CD4-positive, alpha-beta T cell treated with Interleukin-17A for 4 hours (primary cell): ENCODE results near the gene PHACTR1.

Experiments
- DNase-seq: peaks from one replicate; pipeline ENCODE4 v3.0.0-alpha.2; 2020; ENCODE audit warnings: mixed read lengths

Gene PHACTR1

GRCh38 chr6:12957321-12958051 is 240.9 kb downstream of the PHACTR1 start:
- no peak for DNase-seq

- no peak for DNase-seq
Measured at GRCh38 chr6:12958052-12958706, 241.6 kb downstream of the PHACTR1 start.

- DNase-seq, result no peak
Measured at GRCh38 chr6:12961761-12962160, 245.2 kb downstream of the PHACTR1 start.

- DNase-seq, result no peak
Measured at GRCh38 chr6:12962529-12962928, 246.0 kb downstream of the PHACTR1 start.

- no peak for DNase-seq
Measured at GRCh38 chr6:12962987-12963386, 246.4 kb downstream of the PHACTR1 start.

- DNase-seq, result no peak
Measured at GRCh38 chr6:12963567-12963966, 247.0 kb downstream of the PHACTR1 start.

GRCh38 chr6:12967686-12968085 is 251.1 kb downstream of the PHACTR1 start:
- no peak for DNase-seq

GRCh38 chr6:12968290-12968689 is 251.7 kb downstream of the PHACTR1 start:
- DNase-seq, result no peak

GRCh38 chr6:12968839-12969558 is 252.4 kb downstream of the PHACTR1 start:
- DNase-seq, result no peak

- no peak for DNase-seq
Measured at GRCh38 chr6:12969966-12970365, 253.4 kb downstream of the PHACTR1 start.

- no peak for DNase-seq
Measured at GRCh38 chr6:12973386-12973785, 256.8 kb downstream of the PHACTR1 start.

- no peak for DNase-seq
Measured at GRCh38 chr6:12974551-12974950, 258.0 kb downstream of the PHACTR1 start.

- no peak for DNase-seq
Measured at GRCh38 chr6:12976366-12976765, 259.8 kb downstream of the PHACTR1 start.

- no peak for DNase-seq
Measured at GRCh38 chr6:12977206-12977605, 260.6 kb downstream of the PHACTR1 start.

GRCh38 chr6:12977806-12978205 is 261.2 kb downstream of the PHACTR1 start:
- DNase-seq, result no peak

- DNase-seq, result no peak
Measured at GRCh38 chr6:12980741-12981140, 264.2 kb downstream of the PHACTR1 start.

- DNase-seq, result no peak
Measured at GRCh38 chr6:12984776-12985175, 268.2 kb downstream of the PHACTR1 start.

GRCh38 chr6:12987783-12988182 is 271.2 kb downstream of the PHACTR1 start:
- no peak for DNase-seq

GRCh38 chr6:12990162-12990561 is 273.6 kb downstream of the PHACTR1 start:
- DNase-seq, result no peak

GRCh38 chr6:12991435-12991834 is 274.9 kb downstream of the PHACTR1 start:
- DNase-seq, result no peak

- no peak for DNase-seq
Measured at GRCh38 chr6:12992770-12993169, 276.2 kb downstream of the PHACTR1 start.

- DNase-seq, result no peak
Measured at GRCh38 chr6:12993283-12993898, 276.8 kb downstream of the PHACTR1 start.

GRCh38 chr6:12995419-12995818 is 278.9 kb downstream of the PHACTR1 start:
- no peak for DNase-seq
